IPS DF 19.7 (cell line): ENCODE results near the gene INCA1.

ENCODE experiments used
- DNase-seq: peaks from one replicate; pipeline ENCODE4 v3.0.0-alpha.2; 2013; ENCODE audit warnings: low read depth, low spot score

Gene INCA1

GRCh38 chr17:4948931-4949320 is 48.4 kb downstream of the INCA1 start:
- no peak for DNase-seq

GRCh38 chr17:4948166-4948930 is 49.0 kb downstream of the INCA1 start, which contains the start of gene PFN1:
Gene PFN1, minus strand, starts transcription at chr17:4948530. Its CDS starts 136 bp downstream, at chr17:4948394.
- DNase-seq, result no peak

GRCh38 chr17:4947411-4948165 is 49.7 kb downstream of the INCA1 start:
- DNase-seq, result no peak

- DNase-seq, result no peak
Observed at GRCh38 chr17:4947010-4947410, 50.3 kb downstream of the INCA1 start.

- no peak for DNase-seq
Observed at GRCh38 chr17:4946312-4946976, 50.9 kb downstream of the INCA1 start.

GRCh38 chr17:4945944-4946280 is 51.4 kb downstream of the INCA1 start:
- no peak for DNase-seq

GRCh38 chr17:4945176-4945943 is 52.0 kb downstream of the INCA1 start:
- DNase-seq, result no peak

- DNase-seq, result no peak
Observed at GRCh38 chr17:4944554-4945175, 52.7 kb downstream of the INCA1 start.

- no peak for DNase-seq
Observed at GRCh38 chr17:4944163-4944553, 53.2 kb downstream of the INCA1 start.

- no peak for DNase-seq
Observed at GRCh38 chr17:4942760-4943508, 54.4 kb downstream of the INCA1 start.

- no peak for DNase-seq
Observed at GRCh38 chr17:4941319-4941610, 56.1 kb downstream of the INCA1 start.

GRCh38 chr17:4940555-4941318 is 56.6 kb downstream of the INCA1 start:
- no peak for DNase-seq

GRCh38 chr17:4939796-4940554 is 57.3 kb downstream of the INCA1 start, which contains the start of the genes RNF167 and SLC25A11:
Gene RNF167, plus strand, starts transcription at chr17:4940268. Its CDS starts 642 bp downstream, at chr17:4940910.
Gene SLC25A11, minus strand, starts transcription at chr17:4940046. Its CDS starts 136 bp downstream, at chr17:4939910.
- DNase-seq, result peak; percentile 98

- no peak for DNase-seq
Observed at GRCh38 chr17:4939546-4939795, 57.9 kb downstream of the INCA1 start.

- DNase-seq, result no peak
Observed at GRCh38 chr17:4938688-4939545, 58.4 kb downstream of the INCA1 start.
